ENCODE measurements around the gene KRAS.

DNA sequence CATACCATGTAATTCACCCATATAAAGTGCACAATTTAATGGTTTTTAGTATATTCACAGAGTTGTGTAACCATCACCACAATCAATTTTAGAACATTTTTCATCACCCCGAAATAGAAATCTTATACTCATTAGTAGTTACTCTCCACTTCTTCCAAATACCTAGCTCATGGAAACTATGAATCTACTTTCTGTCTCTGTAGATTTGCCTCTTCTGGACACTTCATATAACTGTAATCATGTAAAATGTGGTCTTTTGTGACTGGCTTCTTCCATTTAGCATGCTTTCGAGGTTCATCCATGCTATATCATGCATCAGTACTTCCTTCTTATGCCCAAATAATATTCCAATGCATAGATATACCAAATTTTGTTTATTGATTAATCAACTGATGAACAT lies 66.6 kb downstream of the KRAS start:
- TF ChIP-seq GABPA (IDR thresholded peaks at IDR 0.05 in 1 of 2, conservative IDR thresholded peaks at IDR 0.05 in 1 of 2) (no peak), JUND (IDR thresholded peaks at IDR 0.05) (no peak), YY1 (IDR thresholded peaks at IDR 0.05) (no peak), NR2F2 (IDR thresholded peaks at IDR 0.05) (no peak), SP1 (IDR thresholded peaks at IDR 0.05) (no peak), RAD21 (IDR thresholded peaks at IDR 0.05) (no peak)
- TF ChIP-seq, protein P1, sequence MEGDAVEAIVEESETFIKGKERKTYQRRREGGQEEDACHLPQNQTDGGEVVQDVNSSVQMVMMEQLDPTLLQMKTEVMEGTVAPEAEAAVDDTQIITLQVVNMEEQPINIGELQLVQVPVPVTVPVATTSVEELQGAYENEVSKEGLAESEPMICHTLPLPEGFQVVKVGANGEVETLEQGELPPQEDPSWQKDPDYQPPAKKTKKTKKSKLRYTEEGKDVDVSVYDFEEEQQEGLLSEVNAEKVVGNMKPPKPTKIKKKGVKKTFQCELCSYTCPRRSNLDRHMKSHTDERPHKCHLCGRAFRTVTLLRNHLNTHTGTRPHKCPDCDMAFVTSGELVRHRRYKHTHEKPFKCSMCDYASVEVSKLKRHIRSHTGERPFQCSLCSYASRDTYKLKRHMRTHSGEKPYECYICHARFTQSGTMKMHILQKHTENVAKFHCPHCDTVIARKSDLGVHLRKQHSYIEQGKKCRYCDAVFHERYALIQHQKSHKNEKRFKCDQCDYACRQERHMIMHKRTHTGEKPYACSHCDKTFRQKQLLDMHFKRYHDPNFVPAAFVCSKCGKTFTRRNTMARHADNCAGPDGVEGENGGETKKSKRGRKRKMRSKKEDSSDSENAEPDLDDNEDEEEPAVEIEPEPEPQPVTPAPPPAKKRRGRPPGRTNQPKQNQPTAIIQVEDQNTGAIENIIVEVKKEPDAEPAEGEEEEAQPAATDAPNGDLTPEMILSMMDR (IDR thresholded peaks at IDR 0.05; ENCODE audit: low read depth, low read length, missing input control), result no peak
- TF ChIP-seq, protein P2, sequence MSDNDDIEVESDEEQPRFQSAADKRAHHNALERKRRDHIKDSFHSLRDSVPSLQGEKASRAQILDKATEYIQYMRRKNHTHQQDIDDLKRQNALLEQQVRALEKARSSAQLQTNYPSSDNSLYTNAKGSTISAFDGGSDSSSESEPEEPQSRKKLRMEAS (IDR thresholded peaks at IDR 0.05), result no peak

All from liver (tissue), 3 donors.